AG09309 (cell line): ENCODE results near the gene SARS1.

Source experiments
- DNase-seq: peaks from one replicate; pipeline ENCODE4 v3.0.0-alpha.2; 2010; ENCODE audit warnings: low read depth
- H3K4me3 ChIP-seq: 2 replicates; pipeline ENCODE4 v1.5.1; 2011; ENCODE audit warnings: mild to moderate bottlenecking, low read depth, low read length, moderate library complexity; ENCODE audit not compliant: control insufficient read depth
- TF ChIP-seq, protein P1 (sequence below): IDR thresholded peaks from 2 replicates; pipeline ENCODE4 v1.5.1; 2011; ENCODE audit warnings: mild to moderate bottlenecking, low read depth, low read length, inconsistent platforms; ENCODE audit not compliant: insufficient read depth, control insufficient read depth; ENCODE audit errors: missing control alignments

Gene SARS1

DNA sequence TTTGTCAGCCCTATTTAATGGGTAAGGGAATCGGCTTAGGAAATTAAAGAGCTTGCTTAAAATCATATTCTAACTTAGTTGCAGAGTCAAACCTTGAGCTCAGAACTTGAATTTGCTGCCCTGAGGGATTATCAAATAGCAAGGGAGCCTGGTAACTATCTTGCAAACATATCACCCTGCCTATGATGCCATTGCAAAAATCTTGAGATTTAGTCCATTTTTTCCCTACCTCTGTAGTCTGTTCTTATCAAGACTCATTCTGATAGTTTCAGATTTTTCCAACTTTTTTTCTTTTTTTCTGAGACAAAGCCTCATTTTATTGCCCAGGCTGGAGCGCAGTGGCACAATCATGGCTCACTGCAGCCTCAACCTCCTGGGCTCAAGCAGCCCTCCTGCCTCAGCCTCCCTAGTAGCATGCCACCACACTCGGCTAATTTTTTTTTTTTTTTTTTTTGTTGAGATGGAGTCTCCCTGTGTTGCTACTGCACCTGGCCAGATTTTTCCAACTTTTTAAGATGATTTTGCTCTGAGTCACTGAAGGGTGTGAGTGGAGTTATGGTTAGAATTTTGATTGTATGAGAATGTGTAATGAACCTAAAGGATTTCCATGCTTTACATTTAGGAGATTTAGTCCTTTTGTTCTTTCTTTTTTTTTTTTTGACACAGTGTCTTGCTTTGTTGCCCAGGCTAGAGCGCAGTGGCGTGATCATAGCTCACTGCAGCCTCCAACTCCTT lies 12.2 kb downstream of the SARS1 start:
- no peak for DNase-seq
- TF ChIP-seq, protein P1, sequence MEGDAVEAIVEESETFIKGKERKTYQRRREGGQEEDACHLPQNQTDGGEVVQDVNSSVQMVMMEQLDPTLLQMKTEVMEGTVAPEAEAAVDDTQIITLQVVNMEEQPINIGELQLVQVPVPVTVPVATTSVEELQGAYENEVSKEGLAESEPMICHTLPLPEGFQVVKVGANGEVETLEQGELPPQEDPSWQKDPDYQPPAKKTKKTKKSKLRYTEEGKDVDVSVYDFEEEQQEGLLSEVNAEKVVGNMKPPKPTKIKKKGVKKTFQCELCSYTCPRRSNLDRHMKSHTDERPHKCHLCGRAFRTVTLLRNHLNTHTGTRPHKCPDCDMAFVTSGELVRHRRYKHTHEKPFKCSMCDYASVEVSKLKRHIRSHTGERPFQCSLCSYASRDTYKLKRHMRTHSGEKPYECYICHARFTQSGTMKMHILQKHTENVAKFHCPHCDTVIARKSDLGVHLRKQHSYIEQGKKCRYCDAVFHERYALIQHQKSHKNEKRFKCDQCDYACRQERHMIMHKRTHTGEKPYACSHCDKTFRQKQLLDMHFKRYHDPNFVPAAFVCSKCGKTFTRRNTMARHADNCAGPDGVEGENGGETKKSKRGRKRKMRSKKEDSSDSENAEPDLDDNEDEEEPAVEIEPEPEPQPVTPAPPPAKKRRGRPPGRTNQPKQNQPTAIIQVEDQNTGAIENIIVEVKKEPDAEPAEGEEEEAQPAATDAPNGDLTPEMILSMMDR: no peak
- H3K4me3 ChIP-seq: no peak overlapping the region

GRCh38 chr1:109228167-109228566 lies 14.4 kb downstream of the SARS1 start:
- no peak overlapping the region for H3K4me3 ChIP-seq
- DNase-seq: no peak
- TF ChIP-seq, protein P1: no peak

- DNase-seq: no peak
- TF ChIP-seq, protein P1: no peak
- H3K4me3 ChIP-seq: no peak overlapping the region
Measured at GRCh38 chr1:109229531-109230127, 15.9 kb downstream of the SARS1 start.

DNA sequence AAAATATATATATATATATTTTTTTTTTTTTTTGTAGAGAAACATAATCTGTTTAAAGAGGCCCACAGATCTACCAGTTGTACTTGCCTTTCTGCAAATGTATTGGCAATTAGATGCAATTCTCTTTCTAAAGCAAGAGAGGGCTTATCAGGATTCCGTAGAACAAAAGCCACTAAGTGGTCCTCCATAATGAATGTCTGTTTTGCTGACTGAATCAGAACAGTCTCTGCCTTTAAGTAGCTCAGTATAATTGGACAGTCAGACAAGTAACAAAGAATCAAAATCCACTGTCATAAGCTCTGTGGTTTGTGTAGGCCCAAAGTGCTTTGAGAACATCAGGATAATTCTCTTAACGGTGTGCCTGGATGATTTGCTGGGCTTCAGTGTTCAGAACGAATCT lies 17.3 kb downstream of the SARS1 start:
- TF ChIP-seq, protein P1: no peak
- DNase-seq: no peak
- H3K4me3 ChIP-seq: no peak overlapping the region

GRCh38 chr1:109235137-109235536 lies 21.4 kb downstream of the SARS1 start:
- H3K4me3 ChIP-seq: no peak overlapping the region
- no peak for DNase-seq
- TF ChIP-seq, protein P1: no peak

DNA sequence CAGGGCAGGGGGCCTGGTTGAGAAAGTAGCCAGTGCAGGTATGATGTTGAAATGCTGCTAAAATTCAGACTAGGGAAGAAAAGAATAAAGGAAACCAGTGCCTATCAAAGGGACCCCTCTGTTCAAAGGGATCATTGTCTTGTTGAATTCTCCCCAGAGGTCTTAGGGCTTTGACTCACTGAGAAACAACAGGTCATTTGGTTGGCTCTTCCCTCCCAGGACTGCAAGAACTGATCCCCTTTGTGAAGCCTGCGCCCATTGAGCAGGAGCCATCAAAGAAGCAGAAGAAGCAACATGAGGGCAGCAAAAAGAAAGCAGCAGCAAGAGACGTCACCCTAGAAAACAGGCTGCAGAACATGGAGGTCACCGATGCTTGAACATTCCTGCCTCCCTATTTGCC lies 23.8 kb downstream of the SARS1 start:
- no peak overlapping the region for H3K4me3 ChIP-seq
- no peak for DNase-seq
- TF ChIP-seq, protein P1: no peak
